MM.1S (cell line): ENCODE measurements around the gene ZNF787.
"Not testable (repeated sequence)": the region's sequence is repeated elsewhere in the genome, so short reads cannot be mapped to it uniquely, and the experiment has no call there.

Source experiments
- EZH2 ChIP-seq: fragments of 300-600 bp; sonication (generic); optimal IDR thresholded peaks from 2 replicates; pipeline ENCODE3; 2017; ENCODE audit warnings: low read depth, mild to moderate bottlenecking, antibody characterized with exemption, low read length, mixed read lengths
- EZH2phosphoT487 ChIP-seq: fragments of 300-600 bp; sonication (generic); IDR thresholded peaks from 2 replicates; pipeline ENCODE4 v1.6.1; 2018; ENCODE audit warnings: antibody characterized with exemption, low read length
- TF ChIP-seq, protein P1 (sequence below): fragments of 300-600 bp; sonication (generic); IDR thresholded peaks from 2 replicates; pipeline ENCODE4 v1.5.1; 2016; ENCODE audit warnings: antibody characterized with exemption, low read length, mixed read lengths

DNA sequence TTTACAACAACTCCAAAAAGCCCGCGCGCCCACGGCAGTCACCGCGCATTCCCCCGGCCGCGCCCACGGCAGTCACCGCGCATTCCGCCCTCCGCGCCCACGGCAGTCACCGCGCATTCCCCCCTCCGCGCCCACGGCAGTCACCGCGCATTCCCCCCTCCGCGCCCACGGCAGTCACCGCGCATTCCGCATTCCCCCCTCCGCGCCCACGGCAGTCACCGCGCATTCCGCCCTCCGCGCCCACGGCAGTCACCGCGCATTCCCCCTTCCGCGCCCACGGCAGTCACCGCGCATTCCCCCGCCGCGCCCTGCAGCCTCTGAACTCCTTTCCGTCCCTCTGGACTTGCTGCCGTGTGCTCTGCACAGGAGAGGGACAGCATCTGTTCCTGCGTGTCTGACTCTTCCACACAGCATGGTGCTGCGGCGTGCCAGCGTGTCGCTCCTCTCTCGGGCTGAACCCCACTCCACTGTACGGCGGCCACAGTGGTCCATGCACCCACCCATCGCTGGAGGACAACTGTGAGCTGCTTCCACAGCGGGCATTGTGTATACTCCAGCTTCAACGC, 15.2 kb downstream of the ZNF787 start:
- TF ChIP-seq, protein P1, sequence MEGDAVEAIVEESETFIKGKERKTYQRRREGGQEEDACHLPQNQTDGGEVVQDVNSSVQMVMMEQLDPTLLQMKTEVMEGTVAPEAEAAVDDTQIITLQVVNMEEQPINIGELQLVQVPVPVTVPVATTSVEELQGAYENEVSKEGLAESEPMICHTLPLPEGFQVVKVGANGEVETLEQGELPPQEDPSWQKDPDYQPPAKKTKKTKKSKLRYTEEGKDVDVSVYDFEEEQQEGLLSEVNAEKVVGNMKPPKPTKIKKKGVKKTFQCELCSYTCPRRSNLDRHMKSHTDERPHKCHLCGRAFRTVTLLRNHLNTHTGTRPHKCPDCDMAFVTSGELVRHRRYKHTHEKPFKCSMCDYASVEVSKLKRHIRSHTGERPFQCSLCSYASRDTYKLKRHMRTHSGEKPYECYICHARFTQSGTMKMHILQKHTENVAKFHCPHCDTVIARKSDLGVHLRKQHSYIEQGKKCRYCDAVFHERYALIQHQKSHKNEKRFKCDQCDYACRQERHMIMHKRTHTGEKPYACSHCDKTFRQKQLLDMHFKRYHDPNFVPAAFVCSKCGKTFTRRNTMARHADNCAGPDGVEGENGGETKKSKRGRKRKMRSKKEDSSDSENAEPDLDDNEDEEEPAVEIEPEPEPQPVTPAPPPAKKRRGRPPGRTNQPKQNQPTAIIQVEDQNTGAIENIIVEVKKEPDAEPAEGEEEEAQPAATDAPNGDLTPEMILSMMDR: not testable (repeated sequence)
- not testable (repeated sequence) for TF ChIP-seq EZH2, EZH2phosphoT487
